GM18502 (cell line): ENCODE data around the gene HAO2.

Source experiments
- ATAC-seq: cut with Tn5 transposase; IDR thresholded peaks from one replicate; pipeline ENCODE4 v1.9.1; 2021; ENCODE audit warnings: mild to moderate bottlenecking; ENCODE audit not compliant: unreplicated experiment, poor library complexity

HAO2 gene

DNA sequence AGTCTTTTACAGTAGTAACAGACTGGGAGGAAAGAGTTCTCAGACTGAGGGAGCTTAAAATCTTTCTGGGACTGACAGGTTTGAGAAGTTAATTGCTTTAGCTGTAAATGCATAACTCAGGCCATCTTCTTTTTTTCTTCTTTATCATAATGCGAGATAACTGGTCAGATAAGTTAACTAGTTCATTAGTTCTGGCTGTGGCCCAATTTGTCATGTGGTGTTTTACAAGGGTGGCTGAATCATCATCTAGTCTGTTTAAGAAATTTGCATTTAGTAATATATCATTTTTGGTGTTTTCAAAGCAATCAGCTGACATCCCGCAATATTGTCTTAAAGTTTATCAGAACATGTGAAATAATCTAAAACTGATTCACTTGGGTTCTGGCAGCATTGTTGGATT, 60.4 kb downstream of the HAO2 start:
- ATAC-seq = no peak

DNA sequence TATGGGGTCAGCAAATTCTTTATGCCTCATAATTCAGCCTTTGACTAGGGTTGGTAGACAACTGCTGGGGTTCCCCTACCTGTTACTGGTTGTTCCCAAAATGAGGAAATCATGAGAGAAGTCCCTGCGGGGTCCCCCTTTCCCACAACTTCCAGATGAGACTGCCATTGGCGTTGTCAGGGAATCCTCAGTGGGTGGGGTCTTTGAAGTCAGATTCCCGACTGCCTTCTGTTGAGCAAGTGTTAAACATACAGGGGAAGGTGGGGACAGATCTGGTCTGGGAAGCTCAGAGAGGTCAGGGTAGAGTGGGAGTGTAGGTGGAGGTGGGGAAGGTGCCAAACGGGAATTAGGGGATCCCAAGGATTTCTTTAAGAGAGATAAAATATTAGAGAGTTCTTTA, 61.1 kb downstream of the HAO2 start:
- no peak for ATAC-seq

DNA sequence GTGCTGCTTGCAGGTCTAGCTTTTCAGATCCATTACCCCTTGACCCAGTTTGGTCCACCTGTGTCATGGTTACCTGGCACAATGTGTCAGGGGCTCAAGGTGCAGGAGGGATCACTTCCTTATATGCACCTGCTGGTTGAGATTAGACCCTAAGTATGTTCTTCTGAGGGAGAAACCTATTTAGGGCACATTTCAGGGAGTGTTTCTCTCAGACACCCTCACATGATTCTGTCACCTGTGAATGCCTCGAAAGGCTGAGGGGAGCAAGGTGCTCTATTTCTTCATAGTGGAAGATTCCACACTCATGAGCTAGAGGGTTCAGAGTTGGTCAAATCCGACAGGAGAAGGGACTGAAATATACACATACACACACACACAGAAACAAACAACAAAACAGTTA, 61.9 kb downstream of the HAO2 start:
- ATAC-seq = no peak

DNA sequence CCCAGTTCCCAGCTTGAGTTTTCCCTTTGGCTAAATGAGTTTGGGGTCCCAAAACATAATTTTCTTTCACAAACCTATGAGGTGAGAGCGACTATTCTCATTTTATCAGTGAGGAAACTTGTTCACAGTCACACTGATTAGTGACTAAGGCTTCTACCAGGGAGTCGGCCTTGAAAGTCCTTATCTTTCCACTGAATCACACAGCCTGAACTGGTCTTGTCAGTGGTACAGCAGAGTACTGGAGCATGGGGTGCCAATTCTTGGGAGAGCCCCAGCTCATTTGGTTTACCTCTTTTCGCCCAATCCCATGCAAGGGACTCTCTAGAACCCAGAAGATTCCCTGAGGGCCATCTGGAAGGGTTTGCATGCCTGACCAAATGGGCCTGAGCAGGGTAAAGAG, 63.3 kb downstream of the HAO2 start:
- ATAC-seq = no peak

DNA sequence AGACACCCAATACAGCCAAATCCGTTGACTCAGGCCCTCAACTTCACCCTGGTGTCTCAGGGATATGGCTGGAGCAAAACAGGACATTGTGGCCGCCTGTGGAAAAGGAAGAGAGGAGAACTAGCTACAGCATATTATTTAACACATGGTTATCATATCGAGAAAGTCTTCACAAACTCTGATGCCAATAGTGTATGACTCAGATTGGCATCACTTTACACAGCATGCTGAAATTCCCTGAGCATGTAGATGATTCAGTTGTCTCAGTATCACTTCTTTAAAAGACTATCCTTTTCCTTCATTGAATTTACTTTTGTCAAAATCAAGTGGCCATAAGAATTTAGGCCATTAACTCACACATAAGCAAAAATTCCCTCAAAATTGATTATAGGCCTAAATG, 66.5 kb downstream of the HAO2 start:
- no peak for ATAC-seq

DNA sequence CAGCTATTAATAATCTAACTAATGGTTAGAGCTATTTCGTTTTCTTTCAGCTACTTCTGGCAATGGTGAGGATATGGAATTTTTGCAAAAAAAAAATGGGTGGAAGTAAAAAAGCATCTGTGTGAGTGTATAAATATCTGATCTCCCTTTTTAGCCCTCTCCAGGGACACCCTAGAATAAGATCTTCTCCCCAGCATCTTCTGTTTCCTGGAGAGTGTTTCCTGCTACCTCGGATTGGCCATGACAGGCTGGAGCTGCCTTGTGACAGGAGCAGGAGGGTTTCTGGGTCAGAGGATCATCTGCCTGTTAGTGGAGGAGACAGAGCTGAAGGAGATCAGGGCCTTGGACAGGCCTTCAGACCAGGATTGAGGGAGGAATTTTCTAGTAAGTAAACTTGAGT, 70.2 kb downstream of the HAO2 start:
- ATAC-seq = no peak

DNA sequence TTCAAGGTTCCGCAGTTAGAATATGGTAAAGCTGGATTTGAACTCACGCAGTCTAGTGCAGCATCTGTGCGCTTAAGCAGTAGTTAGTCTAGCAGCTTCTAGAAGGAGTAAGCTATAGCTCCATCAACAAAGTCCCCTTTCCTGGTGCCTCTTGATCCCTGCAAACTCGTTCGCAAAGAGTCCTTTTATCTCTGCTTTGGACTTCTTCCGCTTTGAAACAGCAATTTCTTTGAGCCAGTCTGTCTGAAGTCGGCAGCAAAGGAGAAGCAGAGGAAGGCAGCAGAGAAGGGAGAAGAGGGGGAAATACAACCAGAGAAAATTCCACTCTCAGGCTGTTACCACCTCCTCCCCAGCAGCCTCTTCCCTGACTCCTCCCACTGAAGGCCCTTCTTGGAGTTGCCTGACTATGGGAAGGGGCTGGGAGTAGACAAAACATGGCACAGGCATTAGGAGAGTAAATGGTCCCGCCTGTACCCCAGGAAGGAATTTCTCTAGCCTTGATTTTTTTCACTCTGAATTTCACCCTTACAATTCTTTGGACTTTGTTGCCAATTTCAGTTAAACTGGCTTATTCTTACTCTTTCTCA, 72.2 kb downstream of the HAO2 start:
- no peak for ATAC-seq

DNA sequence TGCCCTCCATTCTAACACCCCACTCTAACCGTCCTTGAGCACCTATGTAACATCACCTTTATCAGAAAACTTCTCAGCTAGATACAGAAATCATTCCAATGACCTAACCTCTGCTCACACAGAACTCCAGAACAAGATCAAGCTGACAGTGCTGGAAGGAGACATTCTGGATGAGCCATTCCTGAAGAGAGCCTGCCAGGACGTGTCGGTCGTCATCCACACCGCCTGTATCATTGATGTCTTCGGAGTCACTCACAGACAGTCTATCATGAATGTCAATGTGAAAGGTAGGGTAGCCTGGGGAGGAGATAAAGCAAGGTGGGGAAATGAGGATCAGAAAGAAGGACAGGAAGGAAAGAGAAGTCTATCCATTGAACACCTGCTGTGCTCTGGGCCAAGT, 74.2 kb downstream of the HAO2 start:
- no peak for ATAC-seq
